GM18508 (cell line): ENCODE data around the gene GPD2.

Source experiments
- ATAC-seq: cut with Tn5 transposase; IDR thresholded peaks from one replicate; pipeline ENCODE4 v1.9.1; 2021; ENCODE audit warnings: moderate number of reproducible peaks; ENCODE audit not compliant: insufficient read depth, unreplicated experiment

GPD2 gene

DNA sequence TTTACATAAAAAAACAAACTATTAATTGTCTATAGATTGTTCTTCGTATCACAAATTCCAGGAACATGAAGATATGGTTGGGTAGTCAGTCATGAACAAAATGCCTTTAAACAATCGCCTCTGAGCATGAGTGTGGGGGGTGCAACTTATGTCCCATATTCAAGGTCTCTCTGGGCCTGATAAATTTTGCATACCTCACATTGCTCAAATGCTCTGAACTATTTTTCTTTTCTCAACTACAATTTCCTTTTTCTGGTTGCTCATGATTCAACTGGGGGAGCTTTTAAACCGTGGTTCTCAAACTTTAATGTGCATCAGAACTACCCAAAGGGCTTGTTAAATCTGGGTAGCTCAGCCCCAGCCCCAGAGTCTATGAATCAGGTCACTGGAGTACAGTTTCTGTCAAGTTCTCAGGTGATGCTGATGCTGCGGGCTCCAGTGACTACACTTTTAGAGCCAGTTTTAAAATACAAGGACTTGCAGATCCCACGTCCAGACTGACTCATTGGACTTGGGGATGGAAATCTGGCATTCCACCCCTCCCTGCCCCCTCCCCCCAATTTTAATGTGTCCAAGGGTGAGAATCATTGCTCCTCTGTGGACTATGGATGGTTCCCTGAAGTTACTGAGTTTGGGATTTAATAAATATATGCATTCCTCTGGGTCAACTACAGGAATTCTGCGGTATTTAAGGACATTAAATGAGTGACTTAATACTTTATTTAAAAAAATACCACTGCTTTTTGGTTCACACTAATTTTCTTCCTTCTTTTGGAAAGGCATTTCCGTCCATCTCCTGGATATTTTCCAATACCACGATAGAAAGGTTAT lies 1.5 kb upstream of the GPD2 start:
- ATAC-seq = no peak

- ATAC-seq = no peak
These were observed 822 bp upstream of the GPD2 start for GRCh38 chr2:156435396-156435717.

GRCh38 chr2:156436497-156437085 lies 412 bp downstream of the GPD2 start:
- peak; percentile 48 for ATAC-seq

- peak; percentile 13 for ATAC-seq
These were observed 1.2 kb downstream of the GPD2 start for GRCh38 chr2:156437272-156437930.

DNA sequence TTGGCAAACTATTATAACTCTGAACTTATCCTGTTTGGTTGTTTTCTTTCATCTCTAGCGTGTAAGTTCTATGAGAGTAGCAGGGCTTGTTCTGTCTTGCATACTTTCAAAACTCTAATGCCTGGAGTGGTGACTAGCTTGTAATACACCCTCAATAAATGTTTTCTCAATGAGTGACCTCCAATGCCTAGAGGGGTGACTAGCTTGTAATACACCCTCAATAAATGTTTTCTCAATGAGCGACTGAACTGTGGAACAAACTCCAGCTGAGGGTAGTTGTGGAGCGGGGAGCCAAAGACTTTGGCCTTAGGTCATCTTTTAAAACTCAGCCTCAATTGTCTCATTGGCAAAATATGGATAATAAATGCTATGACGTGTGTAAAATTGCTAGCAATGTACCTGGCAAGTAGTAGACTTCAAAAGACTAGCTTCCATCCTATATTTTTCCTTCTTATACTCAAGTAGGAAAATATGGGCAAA lies 1.8 kb downstream of the GPD2 start:
- no peak for ATAC-seq

DNA sequence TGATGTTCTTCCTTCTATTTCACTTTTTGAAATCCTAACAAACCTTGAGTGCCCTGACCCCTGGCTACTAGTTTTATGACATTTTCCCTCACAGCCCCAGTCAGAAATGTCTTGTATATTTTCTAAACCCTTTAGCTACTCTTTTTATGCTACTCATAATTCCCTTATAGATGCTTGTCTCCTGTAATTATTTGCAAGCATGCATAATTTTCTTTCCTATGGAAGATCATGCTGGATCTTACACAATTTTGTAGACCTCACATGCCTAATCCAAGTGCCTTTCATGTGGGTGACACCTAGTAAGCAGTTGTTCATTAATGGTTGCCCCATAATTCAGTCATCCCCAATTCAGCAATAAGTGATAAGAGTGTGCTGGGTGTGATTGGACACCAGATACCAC lies 6.9 kb downstream of the GPD2 start:
- ATAC-seq = no peak

GRCh38 chr2:156445296-156446220 lies 9.4 kb downstream of the GPD2 start:
- ATAC-seq = peak; percentile 54

- no peak for ATAC-seq
These were observed 11.6 kb downstream of the GPD2 start for GRCh38 chr2:156447761-156448160.

- no peak for ATAC-seq
These were observed 12.6 kb downstream of the GPD2 start for GRCh38 chr2:156448766-156449165.

DNA sequence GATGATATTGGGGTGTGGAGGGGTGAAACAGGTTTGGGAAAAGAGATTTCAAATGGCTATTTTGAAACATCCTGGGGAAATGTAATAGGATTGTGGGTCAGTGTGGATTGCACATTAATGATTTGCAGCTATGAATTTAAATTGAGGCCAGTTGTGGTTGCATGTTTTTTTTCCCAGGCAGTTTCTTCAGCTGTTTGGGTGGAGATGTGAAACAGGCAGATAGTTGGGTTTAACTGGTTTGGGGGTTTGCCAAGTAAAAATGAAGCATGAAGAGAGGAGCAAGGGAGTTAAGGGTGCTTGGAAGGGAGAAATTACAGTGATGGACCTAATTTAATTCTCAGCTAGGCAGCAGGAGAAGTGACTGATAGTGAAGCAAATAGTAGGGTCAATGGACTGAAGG lies 16.8 kb downstream of the GPD2 start:
- no peak for ATAC-seq

DNA sequence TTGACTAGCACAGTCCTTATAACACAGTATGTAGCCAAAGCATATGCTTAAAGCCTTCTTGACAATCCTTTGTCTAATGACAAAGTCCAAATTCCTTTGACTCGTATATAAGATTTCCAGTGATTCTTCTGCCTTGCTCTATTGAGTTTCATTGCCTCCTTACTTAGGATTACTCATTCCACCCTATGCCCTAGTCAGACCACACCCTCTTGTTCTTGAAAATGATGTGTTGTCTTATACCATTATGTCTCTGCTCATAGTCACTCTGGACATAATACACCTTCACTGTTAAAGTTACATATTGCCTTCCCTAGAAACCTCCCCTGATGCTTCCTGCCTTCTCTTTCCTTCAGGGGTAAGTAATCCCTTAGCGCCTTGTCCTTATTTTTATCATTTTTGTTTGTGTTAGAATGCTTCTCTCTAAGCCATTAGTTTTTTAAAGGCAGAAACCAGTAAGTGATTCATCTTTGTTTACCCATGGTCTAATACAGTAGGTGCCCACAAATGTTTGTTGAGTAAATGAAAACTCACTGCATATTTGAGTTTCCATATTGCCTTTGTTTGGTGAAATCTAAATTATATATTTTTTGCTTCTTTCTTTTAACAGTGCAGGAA lies 19.3 kb downstream of the GPD2 start:
- ATAC-seq = peak; percentile 47

GRCh38 chr2:156456616-156457015 lies 20.4 kb downstream of the GPD2 start:
- peak; percentile 89 for ATAC-seq

GRCh38 chr2:156457523-156458517 lies 21.6 kb downstream of the GPD2 start:
- no peak for ATAC-seq

GRCh38 chr2:156459720-156460119 lies 23.5 kb downstream of the GPD2 start:
- no peak for ATAC-seq

- ATAC-seq = no peak
These were observed 27.9 kb downstream of the GPD2 start for GRCh38 chr2:156464106-156464505.

GRCh38 chr2:156465573-156465972 lies 29.4 kb downstream of the GPD2 start:
- no peak for ATAC-seq

- no peak for ATAC-seq
These were observed 30.7 kb downstream of the GPD2 start for GRCh38 chr2:156466739-156467405.

DNA sequence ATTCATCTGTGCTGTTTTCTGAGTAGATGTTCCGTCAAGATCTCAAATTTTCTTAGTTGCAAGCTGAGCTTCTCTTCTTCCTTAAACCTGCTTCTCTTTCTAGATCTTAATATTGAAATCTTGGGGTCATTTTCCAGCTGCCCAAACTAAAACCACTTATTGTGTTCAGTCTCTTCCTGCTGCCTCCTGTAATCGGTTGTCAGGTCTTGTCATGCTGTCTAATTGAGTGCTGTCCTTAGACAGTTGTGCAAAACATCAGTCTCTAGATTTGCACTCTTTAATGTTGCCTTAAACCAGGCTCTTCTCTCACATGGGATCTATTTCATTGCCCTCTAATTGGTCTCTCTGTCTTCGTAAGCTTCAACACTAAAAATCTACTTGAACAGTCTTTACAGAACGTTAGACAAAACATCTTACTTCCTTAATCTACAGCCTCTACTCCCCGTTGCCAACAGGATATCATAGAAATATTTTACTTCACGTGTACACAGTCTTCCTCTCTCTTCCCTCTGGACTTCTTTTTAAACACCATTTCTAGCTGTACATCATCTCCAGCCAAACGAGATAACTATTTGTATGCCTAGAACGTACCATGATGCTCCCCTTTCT lies 34.9 kb downstream of the GPD2 start:
- ATAC-seq = no peak
